ENCODE data around the gene DDX43.
"Not testable (repeated sequence)": the region's sequence is repeated elsewhere in the genome, so short reads cannot be mapped to it uniquely, and the experiment has no call there.

The DDX43 gene

DNA sequence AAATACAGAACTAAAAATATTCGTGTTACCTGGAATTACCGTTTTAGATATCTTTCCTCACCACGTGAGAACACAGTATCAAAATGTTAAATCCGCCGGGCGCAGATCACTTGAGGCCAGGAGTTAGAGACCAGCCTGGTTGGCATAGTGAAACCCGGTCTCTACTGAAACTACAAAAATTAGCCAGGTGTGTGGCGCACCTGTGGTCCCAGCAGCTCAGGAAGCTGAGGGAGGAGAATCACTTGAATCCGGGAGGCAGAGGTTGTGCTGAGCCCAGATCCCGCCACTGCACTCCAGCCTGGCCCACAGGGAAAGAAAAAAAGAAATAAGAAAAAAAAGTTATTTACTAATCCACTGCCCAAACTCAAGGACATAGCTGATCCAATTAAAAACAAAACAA is 4.8 kb upstream of the DDX43 start:
- no peak for DNase-seq

DNA sequence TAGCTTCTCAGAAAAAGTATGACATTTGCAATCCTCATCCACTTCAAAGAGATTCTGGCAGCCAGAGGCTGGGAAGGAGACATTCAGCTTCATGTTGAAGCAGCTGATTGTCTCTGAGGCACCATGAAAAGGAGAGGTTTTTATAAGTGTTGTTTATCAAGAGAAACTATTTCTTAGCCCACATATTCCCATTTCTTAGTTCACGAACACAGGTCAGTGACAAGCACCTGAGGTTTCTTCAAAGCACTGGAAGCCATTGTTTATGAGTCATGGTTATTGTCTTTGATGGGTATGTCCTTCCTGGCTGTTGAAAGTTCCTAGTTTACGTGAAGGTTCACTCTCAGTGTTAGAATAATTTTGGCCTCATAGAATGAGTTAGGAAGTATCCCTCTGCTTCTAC is 3.0 kb upstream of the DDX43 start:
- DNase-seq: peak; percentile 50

DNA sequence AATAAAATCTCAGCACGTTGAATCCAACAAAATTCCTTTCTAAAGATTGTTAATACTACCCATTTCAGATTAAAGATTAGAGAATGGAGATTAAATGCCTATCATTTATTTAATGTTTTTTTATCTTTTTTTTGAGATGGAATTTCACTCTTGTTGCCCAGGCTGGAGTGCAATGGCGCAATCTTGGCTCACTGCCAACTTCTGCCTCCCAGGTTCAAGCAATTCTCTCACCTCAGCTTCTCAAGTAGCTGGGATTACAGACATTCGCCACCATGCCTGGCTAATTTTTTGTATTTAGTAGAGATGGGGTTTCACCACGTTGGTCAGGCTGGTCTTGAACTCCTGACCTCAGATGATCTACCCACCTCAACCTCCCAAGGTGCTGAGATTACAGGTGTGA is 2.4 kb upstream of the DDX43 start:
- not testable (repeated sequence) for DNase-seq

DNA sequence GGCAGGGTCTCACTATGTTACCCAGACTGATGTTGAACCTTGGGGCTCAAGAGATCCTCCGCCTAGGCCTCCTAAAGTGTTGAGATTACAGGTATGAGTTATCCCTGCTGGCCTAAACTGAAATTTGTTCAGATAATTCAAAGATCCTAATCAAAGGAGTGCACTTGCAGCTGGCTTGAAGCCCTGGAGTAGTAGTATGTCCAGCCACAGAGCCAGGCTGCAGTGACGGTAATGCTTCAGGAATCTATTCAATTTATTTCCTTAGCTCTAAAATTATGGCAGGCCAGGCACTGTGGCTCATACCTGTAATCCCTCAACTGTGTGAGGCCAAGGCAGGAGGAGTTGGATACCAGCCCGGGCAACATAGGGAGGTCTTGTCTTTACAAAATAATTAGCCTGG is 1.4 kb upstream of the DDX43 start:
- DNase-seq: no peak

DNA sequence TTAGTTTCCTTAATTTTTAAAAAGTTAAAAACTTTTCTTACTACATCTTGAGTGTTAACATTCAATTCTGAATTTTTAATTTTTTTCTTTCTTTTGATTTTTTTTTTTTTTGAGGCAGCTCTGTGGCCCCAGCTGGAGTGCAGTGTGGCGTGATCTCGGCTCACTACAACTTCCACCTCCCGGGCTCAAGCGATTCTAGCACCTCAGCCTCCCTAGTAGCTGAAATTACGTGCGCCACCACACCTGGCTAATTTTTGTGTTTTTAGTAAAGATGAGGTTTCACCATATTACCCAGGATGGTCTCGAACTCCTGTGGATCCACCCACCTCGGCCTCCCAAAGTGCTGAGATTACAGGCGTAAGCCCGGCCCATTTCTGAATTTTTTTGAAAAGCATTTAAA is 1.2 kb downstream of the DDX43 start:
- no peak for DNase-seq

DNA sequence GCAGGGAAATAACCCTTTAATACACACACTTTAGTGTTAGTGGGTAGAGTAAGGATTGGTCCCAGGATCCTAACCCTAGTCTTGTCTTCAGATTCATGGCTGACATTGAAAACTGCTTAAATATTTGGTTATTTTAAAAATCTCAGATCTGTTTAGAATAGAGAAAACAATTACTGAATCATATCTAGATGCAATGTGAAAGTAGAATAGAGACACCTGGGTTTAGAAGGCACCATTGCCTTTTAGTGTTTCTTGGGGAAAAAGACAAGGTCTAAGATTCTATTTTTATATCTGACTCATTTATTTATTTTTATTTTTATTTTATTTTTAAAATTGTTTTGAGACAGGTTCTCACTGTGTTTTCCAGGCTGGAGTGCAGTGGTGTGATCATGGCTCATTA is 6.0 kb downstream of the DDX43 start:
- DNase-seq: no peak

DNA sequence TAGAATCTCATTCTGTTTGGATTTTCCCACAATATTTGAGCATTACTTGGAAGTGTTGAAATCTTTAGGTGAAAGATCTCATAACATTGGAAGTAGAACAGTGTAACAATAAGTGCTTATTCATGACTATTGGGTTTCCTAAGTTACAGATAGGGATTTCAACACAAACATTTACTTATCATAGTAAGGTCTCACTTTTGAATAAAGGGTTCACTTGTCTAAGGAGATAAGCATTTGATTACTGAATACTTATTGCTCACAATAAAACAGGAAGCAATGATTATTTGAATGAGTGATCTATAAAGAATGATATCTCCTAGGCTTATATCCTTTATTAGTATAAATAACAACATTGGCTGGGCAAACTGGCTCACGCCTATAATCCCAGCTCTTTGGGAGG is 14.8 kb downstream of the DDX43 start:
- no peak for DNase-seq

DNA sequence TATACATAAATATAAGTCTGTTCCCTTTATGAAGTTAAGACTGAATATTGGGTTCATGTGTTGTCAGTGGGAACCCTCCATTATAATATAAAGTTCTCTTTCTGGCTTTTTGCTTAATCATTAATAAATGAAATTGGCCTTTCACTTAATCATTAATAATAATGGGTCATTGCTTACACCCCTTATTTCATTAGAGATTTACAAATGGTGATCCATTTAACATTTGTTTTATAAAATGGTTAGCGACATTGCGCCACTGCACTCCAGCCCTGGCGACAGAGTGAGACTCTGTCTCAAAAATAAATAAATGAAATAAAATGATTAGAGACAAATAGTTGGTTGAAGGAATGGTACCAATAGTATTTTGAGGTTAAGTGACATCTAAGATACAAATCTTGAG is 18.5 kb downstream of the DDX43 start:
- DNase-seq: no peak

DNA sequence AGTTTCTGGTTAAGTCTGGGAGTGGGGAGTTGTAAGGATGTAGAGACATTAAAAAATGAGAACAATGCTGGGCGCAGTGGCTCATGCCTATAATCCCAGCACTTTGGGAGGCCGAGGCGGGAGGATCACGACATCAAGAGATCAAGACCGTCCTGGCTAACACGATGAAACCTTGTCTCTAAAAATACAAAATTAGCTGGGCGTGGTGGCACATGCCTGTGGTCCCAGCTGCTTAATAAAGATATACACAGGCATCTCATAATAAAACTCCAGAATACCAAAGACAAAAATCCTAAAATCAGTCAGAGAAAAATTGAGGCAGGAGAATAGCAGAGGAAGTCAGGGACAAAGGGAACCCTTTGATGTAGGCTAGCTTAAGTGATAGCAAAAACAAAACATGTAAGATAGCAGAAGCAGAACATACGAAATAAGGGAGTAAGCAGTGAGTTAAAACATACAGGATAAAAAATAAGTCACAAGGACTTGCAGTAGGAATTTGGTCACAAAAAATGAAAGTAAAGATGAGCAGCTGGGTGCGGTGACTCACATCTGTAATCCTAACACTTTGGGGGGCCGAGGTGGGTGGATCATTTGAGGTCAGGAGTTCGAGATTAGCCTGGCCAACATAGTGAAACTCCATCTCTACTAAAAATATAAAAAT is 23.6 kb downstream of the DDX43 start:
- no peak for DNase-seq

DNA sequence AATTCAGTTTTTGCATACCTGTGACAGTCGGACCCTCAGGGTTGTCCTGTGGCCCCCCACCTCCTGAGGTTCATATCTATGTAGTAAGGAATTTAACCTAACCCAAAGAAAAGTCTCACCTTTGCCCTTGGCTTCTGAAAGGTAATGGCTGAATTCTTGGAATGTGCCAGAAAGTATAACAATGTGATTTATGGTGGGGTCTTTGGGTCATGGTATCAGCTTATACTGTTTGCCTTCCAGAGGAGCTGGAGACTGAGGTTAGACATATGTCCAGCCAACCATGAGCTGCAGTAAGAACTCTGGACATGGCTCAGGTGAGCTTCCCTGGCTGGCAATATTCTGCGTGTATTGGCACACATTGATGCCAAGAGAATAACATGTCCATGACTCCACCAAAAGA is 26.9 kb downstream of the DDX43 start:
- no peak for DNase-seq

DNA sequence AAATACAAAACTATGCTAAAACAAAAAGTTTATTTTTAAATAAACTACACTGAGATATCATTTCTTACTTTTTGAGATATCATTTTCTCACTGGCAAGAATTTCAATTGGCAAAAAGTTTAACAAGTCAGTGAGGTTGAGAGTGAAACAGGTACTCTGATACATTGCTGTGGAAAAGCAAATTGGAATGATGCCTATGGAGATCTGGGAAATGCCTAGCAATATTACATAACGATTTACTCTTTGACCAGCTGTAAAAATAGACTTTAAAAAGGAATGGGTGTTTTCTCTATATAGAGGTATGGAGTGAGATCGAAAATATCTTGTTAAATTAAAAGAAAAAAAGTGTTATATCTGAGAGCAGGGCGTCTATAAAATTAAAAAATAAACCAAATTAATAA is 40.6 kb downstream of the DDX43 start:
- DNase-seq: no peak

DNA sequence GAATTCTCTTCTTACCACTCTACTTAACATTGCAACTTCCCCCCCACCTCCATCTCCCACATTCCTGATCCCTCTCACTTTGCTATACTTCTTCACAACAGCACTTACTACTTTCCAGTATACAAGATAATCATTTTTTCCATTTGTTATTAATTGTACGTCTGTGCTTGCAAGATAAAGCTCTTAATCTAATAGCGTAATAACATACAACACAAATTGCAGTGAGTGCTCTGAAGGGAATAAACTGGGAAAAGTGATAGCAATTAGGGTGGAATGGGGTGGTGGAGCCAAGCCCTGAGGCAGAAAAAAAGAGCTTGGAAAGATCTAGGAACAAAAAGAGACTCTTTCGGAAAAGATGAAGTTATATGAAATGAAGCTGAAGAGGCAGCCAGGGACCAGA is 48.9 kb downstream of the DDX43 start:
- DNase-seq: no peak

DNA sequence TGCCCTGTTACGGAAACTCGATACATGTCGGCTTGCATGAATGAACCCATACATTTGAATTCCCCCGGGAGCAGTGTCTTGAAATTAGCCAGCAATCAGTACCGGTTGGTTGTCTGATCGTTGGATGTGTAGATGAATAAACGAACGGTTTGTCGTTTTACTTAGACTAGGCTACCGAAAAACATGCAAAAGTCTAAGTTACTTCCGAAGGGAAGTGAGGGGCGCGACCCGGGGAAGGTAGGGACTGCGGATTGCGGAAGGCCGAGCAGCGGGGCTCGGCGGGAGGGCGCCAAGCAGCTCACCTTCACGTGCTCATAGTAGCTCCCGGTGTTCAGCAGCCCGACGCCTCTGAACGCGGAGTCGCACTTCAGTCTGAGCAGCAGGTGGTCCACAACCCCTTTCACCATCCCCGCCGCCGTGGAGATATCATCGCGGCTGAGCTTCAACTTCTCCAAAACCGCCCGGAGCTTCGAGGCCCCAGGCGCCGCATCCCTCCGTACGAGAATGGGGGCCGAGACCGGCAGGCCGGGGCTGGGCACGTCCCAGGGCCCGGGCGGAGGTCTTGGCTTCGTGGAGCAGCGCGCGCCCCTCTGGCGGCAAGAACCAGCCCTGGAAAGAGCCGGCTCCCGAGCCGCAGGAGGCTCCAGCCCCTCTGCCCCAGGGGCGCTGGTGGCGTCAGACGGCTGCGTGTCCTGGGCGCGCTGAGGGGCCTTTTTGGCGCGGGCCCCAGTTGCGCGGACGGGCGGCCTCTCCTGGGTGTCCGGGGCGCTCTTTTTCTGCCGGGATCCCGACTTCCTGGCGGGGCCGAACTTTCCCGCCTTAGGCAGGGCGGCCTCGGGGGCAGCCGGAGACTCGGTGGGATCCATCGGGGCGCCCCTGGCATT is 56.8 kb downstream of the DDX43 start:
- no peak for DNase-seq

DNA sequence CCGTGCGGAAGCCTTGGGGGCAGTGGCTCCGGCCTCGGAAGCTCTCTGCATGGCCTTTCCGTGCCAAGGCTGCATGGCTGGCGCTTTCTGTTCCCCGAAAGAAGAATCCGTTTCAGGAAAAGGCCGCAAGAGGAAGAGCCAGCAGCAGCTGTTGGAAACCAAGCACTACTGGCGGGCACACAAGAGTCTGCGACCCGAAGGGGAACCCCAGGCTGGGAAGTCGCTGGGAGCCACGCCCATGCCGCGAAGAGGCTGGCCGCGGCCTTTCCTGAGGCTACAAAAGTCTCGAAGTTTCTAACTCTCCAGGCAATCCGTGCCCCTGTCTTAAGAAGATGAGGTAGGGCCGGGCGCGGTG is 57.5 kb downstream of the DDX43 start, which contains the start of gene CGAS:
CGAS (minus strand) TSS at position 191 of the 355 bp plus-strand sequence; CDS start at position 75, 116 bp downstream.
- peak; percentile 81 for DNase-seq

DNA sequence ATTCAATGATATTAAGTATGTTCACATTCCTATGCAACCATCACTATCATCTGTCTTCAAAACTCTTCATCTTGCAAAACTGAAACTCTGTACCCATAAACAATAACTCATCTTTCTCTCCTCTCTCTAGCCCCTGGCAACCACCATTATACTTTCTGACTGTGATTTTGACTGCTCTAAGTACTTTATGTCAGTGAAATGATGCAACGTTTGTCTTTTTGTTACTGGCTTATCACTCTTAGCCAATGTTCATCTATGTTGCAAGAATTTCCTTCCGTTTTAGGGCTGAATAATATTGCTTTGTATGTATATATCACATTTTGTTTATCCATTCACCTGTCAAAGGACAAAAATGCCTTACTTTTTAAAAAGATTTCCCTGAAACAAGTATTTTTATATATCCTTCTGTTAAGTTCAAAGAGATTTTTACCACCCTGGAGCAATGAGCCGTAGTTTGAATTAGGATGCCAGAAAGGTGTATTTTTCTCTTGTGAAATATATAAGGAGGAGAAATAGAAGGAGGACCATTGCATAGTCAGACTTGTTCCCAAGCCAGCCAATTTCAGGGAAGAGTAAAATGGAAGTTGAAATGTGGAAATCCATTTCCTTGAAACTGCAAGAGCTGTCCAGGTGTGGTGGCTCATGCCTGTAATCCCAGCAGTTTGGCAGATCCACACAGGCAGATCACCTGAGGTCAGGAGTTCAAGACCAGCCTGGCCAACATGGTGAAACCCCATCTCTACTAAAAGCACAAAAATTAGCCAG is 61.4 kb downstream of the DDX43 start:
- DNase-seq: no peak

DNA sequence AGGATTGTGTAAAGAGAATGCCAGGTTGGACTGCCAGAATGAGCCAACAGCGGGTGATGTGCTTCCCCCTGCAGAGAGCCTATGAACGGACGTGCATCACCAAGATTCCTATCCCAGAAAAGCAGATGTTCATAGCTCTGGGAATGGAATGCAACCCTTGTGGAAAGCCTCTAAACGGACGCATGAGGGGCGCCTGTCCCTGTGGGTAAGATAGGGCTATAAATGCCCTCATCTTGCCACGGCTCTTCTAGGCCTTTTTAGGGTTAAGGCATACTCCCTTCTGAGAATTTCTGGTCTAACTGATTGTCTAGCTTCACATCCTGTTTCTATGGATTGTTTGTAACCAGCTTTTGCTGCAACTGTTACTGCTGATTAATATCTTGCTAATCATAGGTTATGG is 64.8 kb downstream of the DDX43 start:
- not testable (repeated sequence) for DNase-seq

DNA sequence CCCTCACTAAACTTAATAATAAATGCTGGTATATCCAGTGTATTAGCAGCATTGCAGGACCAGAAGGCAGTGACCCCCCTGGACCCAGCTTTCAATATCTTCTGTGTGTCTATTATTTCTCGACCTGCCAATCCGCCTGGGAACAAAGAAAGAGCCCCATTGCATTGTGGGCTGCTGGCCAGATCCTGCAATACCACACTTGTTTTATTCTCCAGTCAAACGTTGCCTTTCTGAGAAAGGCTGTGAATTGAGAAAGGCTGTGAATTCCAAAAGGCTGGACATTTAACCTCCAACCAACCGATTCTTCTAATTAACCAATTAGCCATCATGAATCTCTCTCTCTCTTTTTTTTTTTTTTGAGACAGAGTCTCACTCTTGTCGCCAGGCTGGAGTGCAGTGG is 65.4 kb downstream of the DDX43 start:
- no peak for DNase-seq

DNA sequence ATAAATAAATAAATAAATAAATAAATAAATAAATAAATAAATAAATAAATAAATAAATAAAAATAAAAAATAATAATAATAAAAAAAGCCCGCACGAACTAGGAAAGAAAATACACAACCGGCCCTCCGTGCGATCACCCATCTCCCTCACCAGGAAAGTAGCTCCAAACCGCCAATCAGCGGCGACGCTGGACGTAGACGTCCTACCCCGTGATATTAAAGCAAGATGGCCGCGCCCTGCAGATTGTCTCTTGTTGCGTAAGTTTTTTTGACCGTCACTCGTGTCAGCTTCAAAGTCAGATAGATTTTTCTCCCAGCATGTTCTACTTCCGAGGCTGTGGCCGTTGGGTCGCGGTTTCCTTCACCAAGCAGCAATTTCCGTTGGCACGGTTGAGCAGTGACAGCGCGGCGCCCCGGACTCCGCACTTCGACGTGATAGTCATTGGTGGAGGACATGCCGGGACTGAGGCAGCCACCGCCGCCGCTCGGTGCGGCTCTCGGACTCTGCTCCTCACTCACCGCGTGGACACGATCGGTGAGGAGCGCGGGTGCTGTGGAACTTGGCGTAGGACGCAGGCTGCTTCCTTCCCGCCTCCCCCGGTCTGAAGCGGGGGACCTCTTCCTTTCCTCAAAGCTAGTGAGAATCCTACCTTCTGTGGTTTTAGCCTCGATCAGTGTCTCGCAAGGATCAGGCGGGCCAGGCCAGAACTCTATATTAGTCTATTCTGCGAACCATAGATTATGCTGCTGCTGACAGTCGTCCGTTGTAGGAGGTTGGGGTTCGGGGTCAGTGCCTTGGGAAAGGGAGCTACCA is 67.1 kb downstream of the DDX43 start, which contains the start of gene MTO1:
MTO1 (plus strand) TSS at position 201 of the 814 bp plus-strand sequence; CDS start at position 319, 118 bp downstream.
- DNase-seq: peak; percentile 89
